Breast epithelium (tissue), 4 donors: ENCODE data around the gene SLC34A2. TPM values are rescaled to one million over a fixed set of nuclear protein-coding genes. Genes with fewer than 3 reads are reported as not detected.
"Not testable (repeated sequence)": the region's sequence is repeated elsewhere in the genome, so short reads cannot be mapped to it uniquely, and the experiment has no call there.

Experiments used
- DNase-seq, 2 donors: peaks; one replicate each; pipeline ENCODE4 v3.0.0-alpha.2; 2019; ENCODE audit warnings: low spot score in 2 of 2
- H3K27ac ChIP-seq, 2 donors: fragments of 200-600 bp; sonication (generic) in 1 of 2; one replicate each; pipeline ENCODE4 v1.5.1; 2016 to 2019; ENCODE audit warnings: mild to moderate bottlenecking in 1 of 2
- H3K27me3 ChIP-seq, 2 donors: fragments of 200-600 bp; sonication (generic) in 1 of 2; one replicate each; pipeline versions ENCODE4 v1.5.1 to v1.6.0; 2017 to 2019; ENCODE audit warnings: control low read depth in 1 of 2, mild to moderate bottlenecking in 1 of 2
- H3K36me3 ChIP-seq: fragments of 200-600 bp; one replicate; pipeline ENCODE4 v1.5.1; 2019
- H3K4me1 ChIP-seq, 2 donors: fragments of 200-600 bp; sonication (generic); one replicate each; pipeline ENCODE4 v1.5.1; 2016 to 2019; ENCODE audit warnings: control low read depth in 1 of 2
- H3K4me3 ChIP-seq, 3 donors: fragments of 200-600 bp; sonication (generic); 1 replicate in 2 of 3; 2 replicates in 1 of 3; pipeline ENCODE4 v1.5.1; 2016 to 2019; ENCODE audit warnings: mild to moderate bottlenecking in 3 of 3, moderate library complexity in 2 of 3
- H3K9me3 ChIP-seq, 2 donors: fragments of 200-600 bp; sonication (generic) in 1 of 2; one replicate each; pipeline ENCODE4 v1.5.1; 2016 to 2019; ENCODE audit warnings: control low read depth in 1 of 2
- CTCF ChIP-seq, 3 donors: fragments of 450-650 bp; IDR thresholded peaks; one replicate each; pipeline ENCODE4 v1.5.1; 2016 to 2017; ENCODE audit warnings: antibody characterized with exemption in 3 of 3, mild to moderate bottlenecking in 3 of 3, moderate library complexity in 3 of 3
- POLR2A ChIP-seq: fragments of 450-650 bp; IDR thresholded peaks from one replicate; pipeline ENCODE4 v1.6.1; 2016; ENCODE audit warnings: antibody characterized with exemption, mild to moderate bottlenecking, moderate library complexity
- POLR2AphosphoS5 ChIP-seq, 3 donors: sonication (generic); formaldehyde crosslinking; IDR thresholded peaks; one replicate each; pipeline ENCODE4 v1.6.1; 2017; ENCODE audit warnings: antibody characterized with exemption in 3 of 3
- intact Hi-C: fragments of 100-400 bp; cut with DNase I; formaldehyde crosslinking; loops from one replicate; pipeline ENCODE4 v1.15.1; 2023; ENCODE audit warnings: low total_unique reads
- total RNA-seq, 3 donors: library from RNA; depleted of rRNA; stranded (reverse); fragments of >200 nt; gene quantifications; one replicate each; pipeline ENCODE4 v1.1.0, GENCODE V29; 2016

SLC34A2 gene
- total RNA-seq, 3 donors from 2014 or later = 6.9 to 7.0 TPM; not detected in 1

GRCh38 chr4:25651682-25652081 is 4.0 kb upstream of the SLC34A2 start:
- intact Hi-C loops = no loop called here
- Histone ChIP-seq H3K4me3 (no peak overlapping the region), H3K36me3 (no peaks in the 10 kb centered on the region), H3K4me1 (no peaks in the 10 kb centered on the region), H3K27me3 (peaks cover 0 to 7% of the 10 kb centered on the region in 2 donors), H3K9me3 (no peaks in the 10 kb centered on the region), H3K27ac (no peak overlapping the region)
- DNase-seq = no peak
- TF ChIP-seq POLR2A = no peak
- no peak for TF ChIP-seq CTCF (IDR thresholded peaks at IDR 0.05)
- no peak for TF ChIP-seq POLR2AphosphoS5 (IDR thresholded peaks at IDR 0.05)

GRCh38 chr4:25654031-25654970 is 1.4 kb upstream of the SLC34A2 start:
- no peak overlapping the region for H3K27ac ChIP-seq
- intact Hi-C loops = no loop called here
- DNase-seq = peak in 1 of 2 donors; percentile 54
- H3K4me1 ChIP-seq = no peaks in the 10 kb centered on the region
- TF ChIP-seq CTCF (IDR thresholded peaks at IDR 0.05) (no peak), POLR2AphosphoS5 (IDR thresholded peaks at IDR 0.05) (no peak), POLR2A (no peak)
- H3K27me3 ChIP-seq = peaks cover 0 to 11% of the 10 kb centered on the region in 2 donors
- no peaks in the 10 kb centered on the region for H3K36me3 ChIP-seq
- no peaks in the 10 kb centered on the region for H3K9me3 ChIP-seq
- H3K4me3 ChIP-seq = peak overlapping the region in 1 of 3 donors; percentile 62

- H3K4me1 ChIP-seq = no peaks in the 10 kb centered on the region
- no peak for DNase-seq
- H3K4me3 ChIP-seq = peak overlapping the region in 2 of 3 donors; percentile 42 to 62
- no peaks in the 10 kb centered on the region for H3K36me3 ChIP-seq
- peak overlapping the region in 1 of 2 donors; percentile 64 for H3K27ac ChIP-seq
- intact Hi-C loops = no loop called here
- H3K9me3 ChIP-seq = no peaks in the 10 kb centered on the region
- TF ChIP-seq POLR2AphosphoS5 (IDR thresholded peaks at IDR 0.05) (no peak), CTCF (IDR thresholded peaks at IDR 0.05) (no peak), POLR2A (no peak)
- peaks cover 0 to 11% of the 10 kb centered on the region in 2 donors for H3K27me3 ChIP-seq
These were observed 380 bp downstream of the SLC34A2 start for GRCh38 chr4:25656031-25656430.

GRCh38 chr4:25658357-25658771 is 2.7 kb downstream of the SLC34A2 start:
- H3K27ac ChIP-seq = no peak overlapping the region
- no peak for DNase-seq
- TF ChIP-seq POLR2A = no peak
- TF ChIP-seq POLR2AphosphoS5 (IDR thresholded peaks at IDR 0.05) = no peak
- TF ChIP-seq CTCF (IDR thresholded peaks at IDR 0.05) = no peak
- peaks cover 0 to 11% of the 10 kb centered on the region in 2 donors for H3K27me3 ChIP-seq
- no peaks in the 10 kb centered on the region for H3K4me1 ChIP-seq
- H3K36me3 ChIP-seq = no peaks in the 10 kb centered on the region
- no peak overlapping the region for H3K4me3 ChIP-seq
- no peaks in the 10 kb centered on the region for H3K9me3 ChIP-seq
- intact Hi-C loops = no loop called here

GRCh38 chr4:25658777-25659176 is 3.1 kb downstream of the SLC34A2 start:
- Histone ChIP-seq H3K4me3 (no peak overlapping the region), H3K4me1 (no peaks in the 10 kb centered on the region), H3K27me3 (peaks cover 0 to 11% of the 10 kb centered on the region in 2 donors), H3K27ac (no peak overlapping the region), H3K36me3 (no peaks in the 10 kb centered on the region), H3K9me3 (no peaks in the 10 kb centered on the region)
- intact Hi-C loops = no loop called here
- DNase-seq = no peak
- TF ChIP-seq CTCF (IDR thresholded peaks at IDR 0.05) (no peak), POLR2AphosphoS5 (IDR thresholded peaks at IDR 0.05) (no peak), POLR2A (no peak)

- H3K4me1 ChIP-seq, H3K36me3 ChIP-seq, H3K9me3 ChIP-seq, intact Hi-C loops, H3K27ac ChIP-seq, DNase-seq, H3K4me3 ChIP-seq, H3K27me3 ChIP-seq: not testable (repeated sequence)
These were observed 5.8 kb downstream of the SLC34A2 start for GRCh38 chr4:25661441-25661840.
